A549 (cell line): Measurements from ENCODE around the gene ZNF385D. TPM values are rescaled to one million over a fixed set of nuclear protein-coding genes. Genes with fewer than 3 reads are reported as not detected.

Experiments used
- ATAC-seq, 2 experiments: fragments of 200-7000 bp in 1 of 2; fragments of >200 bp in 1 of 2; cut with Nextera tagmentation in 1 of 2; cut with Tn5 transposase in 1 of 2; 3 replicates each; pipeline versions ENCODE4 v1.8.0 to v1.9.1; 2018 to 2020; ENCODE audit warnings: mild to moderate bottlenecking in 1 of 2, moderate library complexity in 1 of 2
- CTCF ChIA-PET: fragments of 300-600 bp; sonication (Branson Sonifier 250); formaldehyde crosslinking; extraction: SDS; loops from one replicate; lab custom pipeline; 2021; ENCODE audit warnings: antibody characterized with exemption, inconsistent platforms; lab: Yijun Ruan, JAX
- POLR2A ChIA-PET: fragments of 350-600 bp; formaldehyde crosslinking; extraction: SDS; loops from one replicate; lab custom pipeline; 2021; ENCODE audit warnings: antibody characterized with exemption, inconsistent platforms; lab: Yijun Ruan, JAX
- DNase-seq, 2 experiments: peaks; one replicate each; pipeline versions ENCODE4 v3.0.0 to v3.0.0-alpha.2; 2011 to 2016; ENCODE audit warnings: low read depth in 1 of 2, low spot score in 1 of 2
- FAIRE-seq: peaks from 2 replicates; lab custom pipeline; 2011; peaks lifted over from hg19 to GRCh38; lab: Jason Lieb, UNC
- H3K27ac ChIP-seq, 2 experiments: fragments of >200 bp; sonication (Bioruptor Twin); formaldehyde crosslinking; 3 replicates each; pipeline ENCODE4 v1.5.1; 2016 to 2017
- H3K4me1 ChIP-seq: fragments of >200 bp; sonication (Bioruptor Twin); formaldehyde crosslinking; 3 replicates; pipeline ENCODE4 v1.6.1; 2016
- H3K4me2 ChIP-seq: fragments of >200 bp; sonication (Bioruptor Twin); formaldehyde crosslinking; 3 replicates; pipeline ENCODE4 v1.6.1; 2016
- H3K4me3 ChIP-seq: fragments of >200 bp; sonication (Bioruptor Twin); formaldehyde crosslinking; 3 replicates; pipeline ENCODE4 v1.5.1; 2016
- H3K9me3 ChIP-seq: fragments of >200 bp; sonication (Bioruptor Twin); formaldehyde crosslinking; 3 replicates; pipeline ENCODE4 v1.6.1; 2016
- CHD4 ChIP-seq: fragments of 200-600 bp; sonication (generic); IDR thresholded peaks from 2 replicates; pipeline ENCODE4 v1.6.1; 2016; ENCODE audit warnings: antibody characterized with exemption, mild to moderate bottlenecking, borderline replicate concordance
- EHF ChIP-seq: fragments of 250-450 bp; sonication (Bioruptor Pico); IDR thresholded peaks from 2 replicates; pipeline ENCODE4 v1.5.0; 2020; ENCODE audit warnings: mild to moderate bottlenecking
- EHMT2 ChIP-seq: fragments of 200-600 bp; sonication (generic); IDR thresholded peaks from 2 replicates; pipeline ENCODE4 v1.6.1; 2016; ENCODE audit warnings: antibody characterized with exemption, low read depth, mild to moderate bottlenecking, moderate library complexity
- ESRRA ChIP-seq: fragments of 150-350 bp; IDR thresholded peaks from 2 replicates; pipeline ENCODE4 v1.6.1; 2014; ENCODE audit warnings: mild to moderate bottlenecking, low read length, borderline replicate concordance
- FOSL2 ChIP-seq, 2 experiments: fragments of 450-650 bp in 1 of 2; fragments of >200 bp in 1 of 2; sonication (Bioruptor Twin) in 1 of 2; formaldehyde crosslinking; IDR thresholded peaks; 2 replicates each; pipeline versions ENCODE4 v1.5.0 to v1.6.1; 2016 to 2020; ENCODE audit warnings: mild to moderate bottlenecking in 1 of 2, moderate library complexity in 1 of 2
- JUN ChIP-seq, 2 experiments: fragments of >200 bp; sonication (Bioruptor Twin); formaldehyde crosslinking; IDR thresholded peaks; 2 replicates in 1 of 2; 3 replicates in 1 of 2; pipeline ENCODE4 v1.6.1; 2016 to 2017
- KDM1A ChIP-seq: fragments of 200-600 bp; sonication (generic); IDR thresholded peaks from 2 replicates; pipeline ENCODE4 v1.6.1; 2016; ENCODE audit warnings: low read depth, mild to moderate bottlenecking
- MAFK ChIP-seq: fragments of 450-650 bp; IDR thresholded peaks from 2 replicates; pipeline ENCODE4 v1.6.1; 2014; ENCODE audit not compliant: partially characterized antibody
- MAZ ChIP-seq: fragments of 150-350 bp; IDR thresholded peaks from 2 replicates; pipeline ENCODE4 v1.6.1; 2014; ENCODE audit warnings: antibody characterized with exemption, low read depth, low read length, borderline replicate concordance
- MYC ChIP-seq: IDR thresholded peaks from 2 replicates; pipeline ENCODE4 v1.6.1; 2012; ENCODE audit warnings: mild to moderate bottlenecking, inconsistent platforms, low read length, improper control_type of control experiment, borderline replicate concordance
- NFE2L2 ChIP-seq: fragments of 150-350 bp; conservative IDR thresholded peaks from 2 replicates; pipeline ENCODE4 v1.6.1; 2014; ENCODE audit warnings: low read length
- NPAS2 ChIP-seq: fragments of 250-450 bp; sonication (Bioruptor Pico); IDR thresholded peaks from 2 replicates; pipeline ENCODE4 v1.8.0; 2022; ENCODE audit warnings: mild to moderate bottlenecking, moderate library complexity, borderline replicate concordance
- POLR2A ChIP-seq: IDR thresholded peaks from 2 replicates; pipeline ENCODE4 v1.6.1; 2012; ENCODE audit warnings: mild to moderate bottlenecking, low read length
- RFX5 ChIP-seq: fragments of 450-650 bp; IDR thresholded peaks from 2 replicates; pipeline ENCODE4 v1.7.1; 2014; ENCODE audit warnings: antibody characterized with exemption, mild to moderate bottlenecking, moderate library complexity
- SMC3 ChIP-seq: fragments of >200 bp; sonication (Bioruptor Twin); formaldehyde crosslinking; IDR thresholded peaks from 3 replicates; pipeline ENCODE4 v1.6.1; 2018; ENCODE audit warnings: inconsistent platforms
- SREBF2 ChIP-seq: fragments of 450-650 bp; IDR thresholded peaks from 2 replicates; pipeline ENCODE4 v1.6.1; 2014; ENCODE audit warnings: mild to moderate bottlenecking, moderate library complexity
- TP53 ChIP-seq: fragments of 250-450 bp; sonication (Bioruptor Pico); IDR thresholded peaks from 2 replicates; pipeline ENCODE4 v1.5.0; 2021; ENCODE audit warnings: mild to moderate bottlenecking, moderate library complexity
- ZNF302 ChIP-seq: fragments of 250-450 bp; sonication (Bioruptor Pico); IDR thresholded peaks from 2 replicates; pipeline ENCODE4 v1.9.0; 2021; ENCODE audit warnings: inconsistent platforms, mild to moderate bottlenecking, moderate library complexity
- WGBS: methylation state at CpG from one replicate; pipeline ENCODE4 v1.1.6; 2017; ENCODE audit errors: missing lambda C conversion rate; 5-methylcytosine and 5-hydroxymethylcytosine counted together
- polyA plus RNA-seq, 4 experiments: library from polyadenylated mRNA; depleted of rRNA in 3 of 4; stranded (reverse); fragments of >200 nt; fragmentation: RNase III in 1 of 4; extraction: RNeasy Plus Mini Kit Qiagen cat#74134 plus additional on column Dnase treatment in 1 of 4; gene quantifications; 2 replicates in 3 of 4; 3 replicates in 1 of 4; pipeline ENCODE4 v1.2.3, GENCODE V29; 2011 to 2017
- TF ChIP-seq, protein P1 (sequence below): fragments of >200 bp; sonication (Bioruptor Twin); formaldehyde crosslinking; IDR thresholded peaks from 3 replicates; pipeline ENCODE4 v1.5.1; 2016
- TF ChIP-seq, protein P2 (sequence below): IDR thresholded peaks from 2 replicates; pipeline ENCODE4 v1.6.1; 2012
- TF ChIP-seq, protein P3 (sequence below): fragments of >200 bp; sonication (Bioruptor Twin); formaldehyde crosslinking; IDR thresholded peaks from 3 replicates; pipeline ENCODE4 v1.6.1; 2016
- TF ChIP-seq, protein P4 (sequence below): IDR thresholded peaks from 2 replicates; pipeline ENCODE4 v1.6.1; 2012
- TF ChIP-seq, protein P5 (sequence below): fragments of 250-450 bp; sonication (Bioruptor Pico); IDR thresholded peaks from 2 replicates; pipeline ENCODE4 v1.5.0; 2020; ENCODE audit warnings: low read depth, mild to moderate bottlenecking, moderate library complexity

Gene ZNF385D
- polyA plus RNA-seq, 2 of the 4 experiments (the other 2 are of a cell fraction), result not detected

DNA sequence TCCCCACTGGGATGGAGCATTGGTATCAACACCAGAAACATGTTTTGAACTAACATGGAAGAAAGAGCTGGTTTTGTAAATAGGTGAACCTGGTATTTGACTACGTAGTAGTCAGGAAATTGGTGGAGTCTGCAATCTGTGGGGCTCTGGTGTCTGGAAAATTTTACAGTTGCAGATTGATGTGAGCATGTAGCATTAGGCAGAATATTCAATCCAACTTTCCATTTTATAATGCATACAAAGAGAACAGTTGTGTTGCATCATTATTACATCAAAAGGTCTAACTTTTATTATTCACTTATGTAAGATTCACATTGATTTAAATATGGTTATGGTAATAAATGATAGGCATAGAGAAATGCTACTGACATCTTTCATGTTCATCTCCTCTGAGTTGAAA, 340.0 kb downstream of the ZNF385D start:
- DNase-seq (no peak), FAIRE-seq (no peak), ATAC-seq (no peak)
- Histone ChIP-seq H3K4me1 (no peaks in the 10 kb centered on the region), H3K4me3 (no peak overlapping the region), H3K27ac (no peak overlapping the region), H3K4me2 (no peak overlapping the region), H3K9me3 (no peaks in the 10 kb centered on the region)
- WGBS, result 0% methylated on average over 1 of the region's 1 CpG
- ChIA-PET POLR2A (no interaction called here), CTCF (no interaction called here)
- TF ChIP-seq, protein P1, sequence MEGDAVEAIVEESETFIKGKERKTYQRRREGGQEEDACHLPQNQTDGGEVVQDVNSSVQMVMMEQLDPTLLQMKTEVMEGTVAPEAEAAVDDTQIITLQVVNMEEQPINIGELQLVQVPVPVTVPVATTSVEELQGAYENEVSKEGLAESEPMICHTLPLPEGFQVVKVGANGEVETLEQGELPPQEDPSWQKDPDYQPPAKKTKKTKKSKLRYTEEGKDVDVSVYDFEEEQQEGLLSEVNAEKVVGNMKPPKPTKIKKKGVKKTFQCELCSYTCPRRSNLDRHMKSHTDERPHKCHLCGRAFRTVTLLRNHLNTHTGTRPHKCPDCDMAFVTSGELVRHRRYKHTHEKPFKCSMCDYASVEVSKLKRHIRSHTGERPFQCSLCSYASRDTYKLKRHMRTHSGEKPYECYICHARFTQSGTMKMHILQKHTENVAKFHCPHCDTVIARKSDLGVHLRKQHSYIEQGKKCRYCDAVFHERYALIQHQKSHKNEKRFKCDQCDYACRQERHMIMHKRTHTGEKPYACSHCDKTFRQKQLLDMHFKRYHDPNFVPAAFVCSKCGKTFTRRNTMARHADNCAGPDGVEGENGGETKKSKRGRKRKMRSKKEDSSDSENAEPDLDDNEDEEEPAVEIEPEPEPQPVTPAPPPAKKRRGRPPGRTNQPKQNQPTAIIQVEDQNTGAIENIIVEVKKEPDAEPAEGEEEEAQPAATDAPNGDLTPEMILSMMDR, result no peak
- TF ChIP-seq, protein P2, sequence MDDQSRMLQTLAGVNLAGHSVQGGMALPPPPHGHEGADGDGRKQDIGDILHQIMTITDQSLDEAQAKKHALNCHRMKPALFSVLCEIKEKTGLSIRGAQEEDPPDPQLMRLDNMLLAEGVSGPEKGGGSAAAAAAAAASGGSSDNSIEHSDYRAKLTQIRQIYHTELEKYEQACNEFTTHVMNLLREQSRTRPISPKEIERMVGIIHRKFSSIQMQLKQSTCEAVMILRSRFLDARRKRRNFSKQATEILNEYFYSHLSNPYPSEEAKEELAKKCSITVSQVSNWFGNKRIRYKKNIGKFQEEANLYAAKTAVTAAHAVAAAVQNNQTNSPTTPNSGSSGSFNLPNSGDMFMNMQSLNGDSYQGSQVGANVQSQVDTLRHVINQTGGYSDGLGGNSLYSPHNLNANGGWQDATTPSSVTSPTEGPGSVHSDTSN, result no peak
- TF ChIP-seq ESRRA, result no peak
- TF ChIP-seq TP53 (CRISPR knock-in tag), result no peak
- no peak for TF ChIP-seq CHD4
- no peak for TF ChIP-seq EHF (CRISPR knock-in tag)
- TF ChIP-seq, protein P3, sequence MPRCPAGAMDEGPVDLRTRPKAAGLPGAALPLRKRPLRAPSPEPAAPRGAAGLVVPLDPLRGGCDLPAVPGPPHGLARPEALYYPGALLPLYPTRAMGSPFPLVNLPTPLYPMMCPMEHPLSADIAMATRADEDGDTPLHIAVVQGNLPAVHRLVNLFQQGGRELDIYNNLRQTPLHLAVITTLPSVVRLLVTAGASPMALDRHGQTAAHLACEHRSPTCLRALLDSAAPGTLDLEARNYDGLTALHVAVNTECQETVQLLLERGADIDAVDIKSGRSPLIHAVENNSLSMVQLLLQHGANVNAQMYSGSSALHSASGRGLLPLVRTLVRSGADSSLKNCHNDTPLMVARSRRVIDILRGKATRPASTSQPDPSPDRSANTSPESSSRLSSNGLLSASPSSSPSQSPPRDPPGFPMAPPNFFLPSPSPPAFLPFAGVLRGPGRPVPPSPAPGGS, result no peak
- no peak for TF ChIP-seq ZNF302
- TF ChIP-seq POLR2A, result no peak
- no peak for TF ChIP-seq KDM1A
- TF ChIP-seq, protein P4, sequence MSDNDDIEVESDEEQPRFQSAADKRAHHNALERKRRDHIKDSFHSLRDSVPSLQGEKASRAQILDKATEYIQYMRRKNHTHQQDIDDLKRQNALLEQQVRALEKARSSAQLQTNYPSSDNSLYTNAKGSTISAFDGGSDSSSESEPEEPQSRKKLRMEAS, result no peak
- TF ChIP-seq MAFK, result no peak
- TF ChIP-seq NFE2L2, result no peak
- TF ChIP-seq, protein P5, sequence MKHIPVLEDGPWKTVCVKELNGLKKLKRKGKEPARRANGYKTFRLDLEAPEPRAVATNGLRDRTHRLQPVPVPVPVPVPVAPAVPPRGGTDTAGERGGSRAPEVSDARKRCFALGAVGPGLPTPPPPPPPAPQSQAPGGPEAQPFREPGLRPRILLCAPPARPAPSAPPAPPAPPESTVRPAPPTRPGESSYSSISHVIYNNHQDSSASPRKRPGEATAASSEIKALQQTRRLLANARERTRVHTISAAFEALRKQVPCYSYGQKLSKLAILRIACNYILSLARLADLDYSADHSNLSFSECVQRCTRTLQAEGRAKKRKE (CRISPR knock-in tag), result no peak
- TF ChIP-seq MYC, result no peak
- TF ChIP-seq RFX5, result no peak
- TF ChIP-seq MAZ, result no peak
- TF ChIP-seq SMC3, result no peak
- TF ChIP-seq FOSL2 (IDR thresholded peaks at IDR 0.05), result no peak
- no peak for TF ChIP-seq FOSL2 (CRISPR knock-in tag; IDR thresholded peaks at IDR 0.05)

DNA sequence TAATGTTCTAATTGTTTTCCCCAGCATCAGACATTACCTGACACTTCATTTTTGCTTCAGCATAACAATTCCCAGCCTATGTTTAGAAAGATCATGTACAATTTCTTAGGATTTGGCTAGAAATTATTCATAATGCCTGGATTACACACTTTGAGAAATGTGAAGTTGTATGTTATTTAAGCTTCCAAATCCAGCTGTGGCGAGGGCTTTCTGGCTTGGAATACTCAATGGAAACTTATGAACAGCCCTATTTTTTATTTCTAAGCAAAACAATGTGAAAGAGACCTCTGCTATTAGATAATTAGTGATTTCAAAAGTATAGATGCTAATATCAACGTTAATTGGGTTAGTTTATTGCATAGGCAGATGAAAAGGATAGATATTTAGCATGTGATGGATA, 341.6 kb downstream of the ZNF385D start:
- H3K4me1 ChIP-seq, result no peaks in the 10 kb centered on the region
- POLR2A ChIA-PET, result no interaction called here
- DNase-seq, result no peak
- TF ChIP-seq JUN (IDR thresholded peaks at IDR 0.05) (no peak), EHMT2 (no peak), NPAS2 (CRISPR knock-in tag) (no peak), SREBF2 (no peak)
- no peak overlapping the region for H3K4me2 ChIP-seq
- CTCF ChIA-PET, result no interaction called here
- no peak for FAIRE-seq
- 2% methylated on average over 2 of the region's 2 CpGs for WGBS
- H3K9me3 ChIP-seq, result no peaks in the 10 kb centered on the region
- no peak overlapping the region for H3K4me3 ChIP-seq
- no peak overlapping the region for H3K27ac ChIP-seq
- no peak for ATAC-seq
